HL-60 (cell line): ENCODE results near the gene GDPD5.

ENCODE experiments used
- CTCF ChIP-seq: IDR thresholded peaks from one replicate; pipeline ENCODE4 v1.5.1; 2011; ENCODE audit warnings: low read length, control low read depth, inconsistent platforms; ENCODE audit not compliant: insufficient read depth
- GABPA ChIP-seq: IDR thresholded peaks from 2 replicates; pipeline ENCODE4 v1.6.1; 2012; ENCODE audit warnings: low read depth
- POLR2AphosphoS5 ChIP-seq: IDR thresholded peaks from 2 replicates; pipeline ENCODE4 v1.6.1; 2012; ENCODE audit warnings: low read depth
- SPI1 ChIP-seq: IDR thresholded peaks from 2 replicates; pipeline ENCODE4 v1.6.1; 2012; ENCODE audit warnings: low read depth, mild to moderate bottlenecking, borderline replicate concordance
- TF ChIP-seq, protein P1 (sequence below): IDR thresholded peaks from 2 replicates; pipeline ENCODE4 v1.6.1; 2012; ENCODE audit warnings: low read depth; ENCODE audit not compliant: insufficient replicate concordance

GRCh38 chr11:75467311-75467710 lies 58.4 kb downstream of the GDPD5 start:
- no peak for TF ChIP-seq CTCF
- TF ChIP-seq POLR2AphosphoS5 = no peak
- TF ChIP-seq, protein P1, sequence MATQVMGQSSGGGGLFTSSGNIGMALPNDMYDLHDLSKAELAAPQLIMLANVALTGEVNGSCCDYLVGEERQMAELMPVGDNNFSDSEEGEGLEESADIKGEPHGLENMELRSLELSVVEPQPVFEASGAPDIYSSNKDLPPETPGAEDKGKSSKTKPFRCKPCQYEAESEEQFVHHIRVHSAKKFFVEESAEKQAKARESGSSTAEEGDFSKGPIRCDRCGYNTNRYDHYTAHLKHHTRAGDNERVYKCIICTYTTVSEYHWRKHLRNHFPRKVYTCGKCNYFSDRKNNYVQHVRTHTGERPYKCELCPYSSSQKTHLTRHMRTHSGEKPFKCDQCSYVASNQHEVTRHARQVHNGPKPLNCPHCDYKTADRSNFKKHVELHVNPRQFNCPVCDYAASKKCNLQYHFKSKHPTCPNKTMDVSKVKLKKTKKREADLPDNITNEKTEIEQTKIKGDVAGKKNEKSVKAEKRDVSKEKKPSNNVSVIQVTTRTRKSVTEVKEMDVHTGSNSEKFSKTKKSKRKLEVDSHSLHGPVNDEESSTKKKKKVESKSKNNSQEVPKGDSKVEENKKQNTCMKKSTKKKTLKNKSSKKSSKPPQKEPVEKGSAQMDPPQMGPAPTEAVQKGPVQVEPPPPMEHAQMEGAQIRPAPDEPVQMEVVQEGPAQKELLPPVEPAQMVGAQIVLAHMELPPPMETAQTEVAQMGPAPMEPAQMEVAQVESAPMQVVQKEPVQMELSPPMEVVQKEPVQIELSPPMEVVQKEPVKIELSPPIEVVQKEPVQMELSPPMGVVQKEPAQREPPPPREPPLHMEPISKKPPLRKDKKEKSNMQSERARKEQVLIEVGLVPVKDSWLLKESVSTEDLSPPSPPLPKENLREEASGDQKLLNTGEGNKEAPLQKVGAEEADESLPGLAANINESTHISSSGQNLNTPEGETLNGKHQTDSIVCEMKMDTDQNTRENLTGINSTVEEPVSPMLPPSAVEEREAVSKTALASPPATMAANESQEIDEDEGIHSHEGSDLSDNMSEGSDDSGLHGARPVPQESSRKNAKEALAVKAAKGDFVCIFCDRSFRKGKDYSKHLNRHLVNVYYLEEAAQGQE = no peak
- no peak for TF ChIP-seq GABPA
- no peak for TF ChIP-seq SPI1
